H1 (cell line): Measurements from ENCODE around the gene DPEP2NB. TPM values are rescaled to one million over a fixed set of nuclear protein-coding genes. Genes with fewer than 3 reads are reported as not detected.

Experiments used
- CTCF ChIA-PET: fragments of 300-600 bp; sonication (Branson Sonifier 250); formaldehyde crosslinking; loops from one replicate; lab custom pipeline; 2021; ENCODE audit not compliant: partially characterized antibody; lab: Charles Lee
- POLR2A ChIA-PET: fragments of 300-600 bp; sonication (Branson Sonifier 250); formaldehyde crosslinking; loops from one replicate; lab custom pipeline; 2021; ENCODE audit warnings: inconsistent platforms; ENCODE audit not compliant: partially characterized antibody; lab: Charles Lee
- DNase-seq, 2 experiments: peaks; one replicate each; pipeline versions ENCODE4 v3.0.0 to v3.0.0-alpha.2; 2010 to 2022; ENCODE audit warnings: low spot score in 2 of 2, low read depth in 1 of 2, mixed read lengths in 1 of 2
- FAIRE-seq: peaks from 2 replicates; lab custom pipeline; 2011; peaks lifted over from hg19 to GRCh38; lab: Jason Lieb, UNC
- H2AFZ ChIP-seq: 2 replicates; pipeline ENCODE4 v1.8.1; 2012; ENCODE audit warnings: low read length, inconsistent platforms
- H2AK5ac ChIP-seq: 2 replicates; pipeline ENCODE4 v1.6.1; 2013; ENCODE audit warnings: low read depth, low read length
- H2BK120ac ChIP-seq: replicated peaks from 2 replicates; pipeline ENCODE3; 2013; ENCODE audit warnings: low read depth, low read length, inconsistent platforms
- H2BK12ac ChIP-seq: 2 replicates; pipeline ENCODE4 v1.6.1; 2013; ENCODE audit warnings: low read depth, low read length
- H2BK15ac ChIP-seq: 2 replicates; pipeline ENCODE4 v1.6.1; 2013; ENCODE audit warnings: low read length
- H2BK20ac ChIP-seq: 2 replicates; pipeline ENCODE4 v1.6.1; 2013; ENCODE audit warnings: low read length
- H2BK5ac ChIP-seq: 2 replicates; pipeline ENCODE4 v1.6.1; 2013; ENCODE audit warnings: low read depth, low read length
- H3K14ac ChIP-seq: 2 replicates; pipeline ENCODE4 v1.6.1; 2013; ENCODE audit warnings: inconsistent platforms; ENCODE audit not compliant: insufficient read length
- H3K18ac ChIP-seq: 2 replicates; pipeline ENCODE4 v1.6.1; 2013; ENCODE audit warnings: low read length; ENCODE audit errors: extremely low read depth
- H3K23ac ChIP-seq: 2 replicates; pipeline ENCODE4 v1.6.1; 2013; ENCODE audit warnings: inconsistent platforms; ENCODE audit not compliant: insufficient read length
- H3K23me2 ChIP-seq: 2 replicates; pipeline ENCODE4 v1.6.1; 2013; ENCODE audit warnings: low read depth, low read length
- H3K27ac ChIP-seq: 2 replicates; pipeline ENCODE4 v1.6.1; 2011; ENCODE audit warnings: low read depth, low read length, inconsistent platforms
- H3K27me3 ChIP-seq, 4 experiments: replicated peaks in 1 of 4; 1 replicate in 1 of 4; 2 replicates in 3 of 4; pipeline versions ENCODE4 v1.6.1 to v1.8.1; 2011 to 2013; ENCODE audit warnings: low read length in 3 of 4, mild to moderate bottlenecking in 3 of 4, inconsistent platforms in 2 of 4, mixed read lengths in 2 of 4, moderate library complexity in 1 of 4; ENCODE audit not compliant: control insufficient read depth in 3 of 4, insufficient read depth in 3 of 4; ENCODE audit errors: extremely low read depth in 1 of 4
- H3K36me3 ChIP-seq, 4 experiments: 2 replicates each; pipeline versions ENCODE4 v1.6.1 to v1.8.1; 2011 to 2013; ENCODE audit warnings: mild to moderate bottlenecking in 4 of 4, low read length in 3 of 4, moderate library complexity in 2 of 4, control low read depth in 1 of 4, inconsistent platforms in 1 of 4; ENCODE audit not compliant: insufficient read depth in 4 of 4, control insufficient read depth in 2 of 4
- H3K4ac ChIP-seq: replicated peaks from 2 replicates; pipeline ENCODE3; 2013; ENCODE audit warnings: low read length, low read depth, mixed read lengths, inconsistent platforms; ENCODE audit not compliant: insufficient read length
- H3K4me1 ChIP-seq, 4 experiments: replicated peaks in 1 of 4; 1 replicate in 1 of 4; 2 replicates in 3 of 4; pipeline versions ENCODE4 v1.6.1 to v1.8.1; 2011 to 2013; ENCODE audit warnings: low read length in 3 of 4, inconsistent platforms in 2 of 4, mixed read lengths in 1 of 4; ENCODE audit not compliant: insufficient read depth in 4 of 4, control insufficient read depth in 3 of 4
- H3K4me2 ChIP-seq, 2 experiments: 2 replicates each; pipeline versions ENCODE4 v1.6.1 to v1.8.1; 2011 to 2013; ENCODE audit warnings: low read depth in 2 of 2, low read length in 2 of 2, control low read depth in 1 of 2, inconsistent platforms in 1 of 2, mild to moderate bottlenecking in 1 of 2; ENCODE audit not compliant: insufficient read depth in 1 of 2
- H3K4me3 ChIP-seq, 4 experiments: fragments of 200-600, 300-600 bp in 1 of 4; sonication (generic), shearing (Covaris generic), sonication (Bioruptor Twin) in 1 of 4; 2 replicates each; pipeline versions ENCODE4 v1.5.1 to v1.8.1; 2011 to 2016; ENCODE audit warnings: low read length in 4 of 4, low read depth in 3 of 4, control low read depth in 2 of 4, inconsistent platforms in 2 of 4, mild to moderate bottlenecking in 2 of 4, mixed read lengths in 1 of 4, moderate library complexity in 1 of 4; ENCODE audit not compliant: insufficient read depth in 2 of 4; ENCODE audit errors: extremely low read depth in 1 of 4
- H3K56ac ChIP-seq: replicated peaks from 2 replicates; pipeline ENCODE3; 2013; ENCODE audit warnings: low read depth, mild to moderate bottlenecking, mixed read lengths, low read length, inconsistent platforms; ENCODE audit not compliant: insufficient read length
- H3K79me1 ChIP-seq: 2 replicates; pipeline ENCODE4 v1.6.1; 2013; ENCODE audit warnings: low read depth, low read length, control low read depth
- H3K79me2 ChIP-seq, 2 experiments: 2 replicates each; pipeline versions ENCODE4 v1.6.1 to v1.8.1; 2012 to 2013; ENCODE audit warnings: low read length in 2 of 2, mild to moderate bottlenecking in 2 of 2, inconsistent platforms in 1 of 2; ENCODE audit not compliant: insufficient read depth in 2 of 2, control insufficient read depth in 1 of 2
- H3K9ac ChIP-seq, 4 experiments: replicated peaks in 1 of 4; 1 replicate in 1 of 4; 2 replicates in 3 of 4; pipeline versions ENCODE4 v1.6.1 to v1.8.1; 2011 to 2013; ENCODE audit warnings: low read depth in 3 of 4, low read length in 3 of 4, control low read depth in 2 of 4, mild to moderate bottlenecking in 2 of 4, moderate library complexity in 2 of 4, inconsistent platforms in 1 of 4; ENCODE audit errors: extremely low read depth in 1 of 4
- H3K9me3 ChIP-seq, 2 experiments: 2 replicates each; pipeline versions ENCODE4 v1.6.1 to v1.8.1; 2012 to 2013; ENCODE audit warnings: mild to moderate bottlenecking in 2 of 2, moderate library complexity in 2 of 2, control low read depth in 1 of 2, inconsistent platforms in 1 of 2, low read depth in 1 of 2, low read length in 1 of 2, mixed read lengths in 1 of 2; ENCODE audit not compliant: insufficient read depth in 2 of 2
- H4K20me1 ChIP-seq, 2 experiments: replicated peaks in 1 of 2; 2 replicates each; pipeline versions ENCODE3 to v1.8.1; 2011 to 2013; ENCODE audit warnings: inconsistent platforms in 2 of 2, low read length in 2 of 2, mild to moderate bottlenecking in 1 of 2; ENCODE audit not compliant: insufficient read depth in 2 of 2, control insufficient read depth in 1 of 2
- H4K5ac ChIP-seq: 2 replicates; pipeline ENCODE4 v1.6.1; 2013; ENCODE audit warnings: low read length, low read depth, mixed read lengths, inconsistent platforms; ENCODE audit not compliant: insufficient read length
- H4K8ac ChIP-seq: 2 replicates; pipeline ENCODE4 v1.8.0; 2013; ENCODE audit warnings: mild to moderate bottlenecking, moderate library complexity, low read length, inconsistent platforms; ENCODE audit not compliant: insufficient read depth; ENCODE audit errors: extremely low read depth
- H4K91ac ChIP-seq: replicated peaks from 2 replicates; pipeline ENCODE3; 2013; ENCODE audit warnings: low read length, mixed read lengths, inconsistent platforms; ENCODE audit not compliant: insufficient read length
- CREB1 ChIP-seq: IDR thresholded peaks from 2 replicates; pipeline ENCODE4 v1.6.1; 2012; ENCODE audit warnings: inconsistent platforms
- FOSL1 ChIP-seq: IDR thresholded peaks from 2 replicates; pipeline ENCODE4 v1.6.1; 2011; ENCODE audit warnings: mild to moderate bottlenecking, low read depth, low read length, moderate library complexity; ENCODE audit not compliant: insufficient read depth
- RAD21 ChIP-seq, 2 experiments: IDR thresholded peaks in 1 of 2; conservative IDR thresholded peaks in 1 of 2; 2 replicates each; pipeline ENCODE4 v1.6.1; 2011; ENCODE audit warnings: low read depth in 2 of 2, low read length in 2 of 2, improper control_type of control experiment in 1 of 2, inconsistent platforms in 1 of 2, mild to moderate bottlenecking in 1 of 2, moderate library complexity in 1 of 2
- SIN3A ChIP-seq, 2 experiments: IDR thresholded peaks in 1 of 2; conservative IDR thresholded peaks in 1 of 2; 2 replicates each; pipeline ENCODE4 v1.6.1; 2011 to 2012; ENCODE audit warnings: low read length in 2 of 2, improper control_type of control experiment in 1 of 2, low read depth in 1 of 2, mild to moderate bottlenecking in 1 of 2
- SIRT6 ChIP-seq: IDR thresholded peaks from one replicate; pipeline ENCODE4 v1.7.1; 2012; ENCODE audit warnings: low read length, inconsistent platforms
- WGBS, 2 experiments: shearing (Covaris generic) in 1 of 2; methylation state at CpG; one replicate each; pipeline versions ENCODE4 v1.1.6 to v1.1.7; 2013 to 2015; ENCODE audit warnings: low lambda C conversion rate in 2 of 2, mixed read lengths in 2 of 2, inconsistent platforms in 1 of 2, low coverage in 1 of 2, missing lambda C conversion rate in 1 of 2; ENCODE audit not compliant: insufficient replicate concordance in 2 of 2, insufficient coverage in 1 of 2, insufficient read length in 1 of 2; ENCODE audit errors: extremely low coverage in 1 of 2, missing lambda C conversion rate in 1 of 2; 5-methylcytosine and 5-hydroxymethylcytosine counted together
- polyA plus RNA-seq, 7 experiments: library from polyadenylated mRNA; depleted of rRNA in 3 of 7; stranded (reverse) in 5 of 7; unstranded in 2 of 7; fragments of >200 nt in 5 of 7; fragments of 200-250 nt in 2 of 7; gene quantifications; 1 replicate in 5 of 7; 2 replicates in 1 of 7; 4 replicates in 1 of 7; pipeline versions ENCODE4 v1.2.1 to v1.2.3, GENCODE V29; 2011 to 2013; ENCODE audit warnings: missing spikeins in 2 of 7, mixed read lengths in 2 of 7
- total RNA-seq: library from RNA; stranded (reverse); fragmentation: NEBNext Ultra II Directional; extraction: Animal tissue kit (Norgen Biotek cat#: 25700); gene quantifications from 2 replicates; pipeline ENCODE4 v1.2.1, GENCODE V29; 2021

Gene DPEP2NB
- total and polyA plus RNA-seq, 2 of the 8 experiments (the other 6 are each of a cell fraction or from before 2014, with no cell fraction given): not detected

DNA sequence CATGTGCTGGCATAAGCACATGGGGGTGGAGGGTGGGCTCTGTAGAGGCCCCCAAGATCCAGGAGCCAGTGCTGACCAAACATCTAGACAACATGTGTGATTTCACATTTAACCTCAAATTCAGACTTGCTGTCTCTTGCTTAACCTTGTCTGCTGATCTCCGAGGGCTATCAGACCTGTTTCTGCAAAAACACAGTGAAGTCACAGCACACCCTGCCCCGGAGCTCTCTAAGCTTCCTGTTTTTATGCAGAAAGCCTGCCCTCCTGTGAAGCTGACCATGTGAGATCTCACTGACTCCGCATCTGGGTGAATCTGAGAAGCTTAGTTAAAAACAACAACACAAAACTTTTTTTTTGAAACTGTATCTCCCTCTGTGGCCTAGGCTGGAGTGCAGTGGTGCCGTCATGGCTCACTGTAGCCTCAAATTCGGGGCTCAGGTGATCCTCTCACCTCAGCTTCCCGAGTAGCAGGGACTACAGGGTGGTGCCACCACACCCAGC lies 9.9 kb downstream of the DPEP2NB start:
- Histone ChIP-seq H3K23me2 (no peaks in the 10 kb centered on the region), H2AFZ (peak overlapping the region; percentile 88), H3K14ac (no peak overlapping the region), H2AK5ac (no peak overlapping the region), H4K91ac (no peak overlapping the region), H3K4me2 (peak overlapping the region in 1 of 2 experiments; percentile 1; a peak in 1 of 4 replicates), H3K4ac (no peak overlapping the region), H3K23ac (no peak overlapping the region), H3K4me1 (peaks cover 0 to 6% (median 3%) of the 10 kb centered on the region in 4 experiments; a peak in 3 of 7 replicates), H3K79me2 (no peaks in the 10 kb centered on the region), H4K8ac (peak overlapping the region; percentile 65), H4K5ac (peak overlapping the region; percentile 5), H3K9me3 (no peaks in the 10 kb centered on the region), H3K27me3 (no peaks in the 10 kb centered on the region), H3K36me3 (no peaks in the 10 kb centered on the region), H3K18ac (no peak overlapping the region), H3K56ac (no peak overlapping the region), H3K4me3 (no peak overlapping the region), H3K27ac (no peak overlapping the region), H4K20me1 (no peaks in the 10 kb centered on the region), H2BK15ac (no peak overlapping the region), H2BK12ac (no peak overlapping the region), H3K79me1 (no peaks in the 10 kb centered on the region), H2BK5ac (no peak overlapping the region), H2BK120ac (no peak overlapping the region), H3K9ac (no peak overlapping the region; a peak in 1 of 7 replicates), H2BK20ac (0 out of 2 replicates have a peak overlapping the region, but pooled peaks have one; percentile 56)
- no peak for TF ChIP-seq CREB1
- no peak for TF ChIP-seq RAD21 (IDR thresholded peaks at IDR 0.05 in 1 of 2, conservative IDR thresholded peaks at IDR 0.05 in 1 of 2; ENCODE audit: low read depth in 2 of 2, low read length in 2 of 2)
- no peak for TF ChIP-seq FOSL1
- TF ChIP-seq SIRT6: no peak
- TF ChIP-seq SIN3A (conservative IDR thresholded peaks at IDR 0.05 in 1 of 2, IDR thresholded peaks at IDR 0.05 in 1 of 2; ENCODE audit: low read depth in 1 of 2, low read length in 2 of 2): no peak
- 74% methylated on average over 6 of the region's 6 CpGs; no CpG with 5 or more reads in 1 of the 2 experiments for WGBS, 2 experiments
- FAIRE-seq (no peak), DNase-seq (no peak)
- ChIA-PET POLR2A (interaction anchor here (0.7 to 1.7 kb wide), 6 partner anchors 10 to 85 kb away, joined by 3 read pairs; partner anchors contain the start of genes DPEP2NB and DUS2), CTCF (interaction anchor here (0.7 to 3.1 kb wide), 11 partner anchors 9 to 223 kb away, joined by 3 to 17 read pairs (median 4); partner anchors contain the start of gene DPEP2NB)
